Measurements from ENCODE around the gene PRKAR1B. TPM values are rescaled to one million over a fixed set of nuclear protein-coding genes. Genes with fewer than 3 reads are reported as not detected.

The PRKAR1B gene
- total and polyA plus RNA-seq, 2 donors (not counting 1 experiment from before 2014, with no cell fraction given) = 4.5 to 8.6 TPM

GRCh38 chr7:774161-775109, 47.4 kb upstream of the PRKAR1B start:
- no peaks in the 10 kb centered on the region for H3K9me3 ChIP-seq (ENCODE audit: control extremely low read depth in 1 of 3, control insufficient read depth in 2 of 3, insufficient read depth in 1 of 3, low read length in 2 of 3)
- DNase-seq = peak; percentile 58
- Mint-ChIP-seq H3K9me3 (ENCODE audit: insufficient read depth) (no peaks in the 10 kb centered on the region), H3K4me3 (no peak overlapping the region), H3K27me3 (no peaks in the 10 kb centered on the region), H3K4me1 (no peaks in the 10 kb centered on the region), H3K27ac (no peak overlapping the region)
- peak; percentile 73 for ATAC-seq (ENCODE audit: low read depth)
- peak overlapping the region; percentile 37 for H3K4me2 ChIP-seq (replicated peaks; ENCODE audit: low read depth, low read length, poor library complexity, severe bottlenecking)
- H3K36me3 ChIP-seq (replicated peaks in 1 of 2; ENCODE audit: control extremely low read depth in 1 of 2, control insufficient read depth in 1 of 2, extremely low read depth in 1 of 2, insufficient read depth in 2 of 2, low read length in 1 of 2) = peaks cover 0 to 16% of the 10 kb centered on the region in 2 experiments
- H2AFZ ChIP-seq (ENCODE audit: insufficient read depth, low read depth, low read length, poor library complexity, severe bottlenecking) = no peak overlapping the region
- peak; percentile 88 for TF ChIP-seq CTCF (IDR thresholded peaks at IDR 0.05)
- no peak for TF ChIP-seq EZH2 (IDR thresholded peaks at IDR 0.05; ENCODE audit: borderline replicate concordance, insufficient read depth, low read depth, low read length, poor library complexity, severe bottlenecking)
- no peaks in the 10 kb centered on the region for H3K27me3 ChIP-seq (replicated peaks in 1 of 4; ENCODE audit: control extremely low read depth in 1 of 4, control insufficient read depth in 3 of 4, insufficient read depth in 4 of 4, low read length in 3 of 4)
- intact Hi-C loops (cut with micrococcal nuclease) = no loop called here
- H3K27ac ChIP-seq (ENCODE audit: low read length in 2 of 2) = no peak overlapping the region
- WGBS (ENCODE audit: insufficient coverage) = 81% methylated on average over 64 of the region's 65 CpGs
- H4K20me1 ChIP-seq (ENCODE audit: control insufficient read depth, insufficient read depth, low read length, poor library complexity, severe bottlenecking) = no peaks in the 10 kb centered on the region
- no peaks in the 10 kb centered on the region for H3K4me1 ChIP-seq (ENCODE audit: control insufficient read depth in 2 of 2, insufficient read depth in 2 of 2, low read length in 2 of 2)
- ChIA-PET POLR2A (no interaction called here), CTCF (interaction anchor here (1.5 to 4.0 kb wide), 2 partner anchors 441 to 453 kb away, joined by 6 to 19 read pairs; no protein-coding TSS in a partner anchor)
- H3K9ac ChIP-seq (ENCODE audit: low read length) = no peak overlapping the region
- H3K79me2 ChIP-seq (ENCODE audit: control insufficient read depth, insufficient read depth, low read length) = no peaks in the 10 kb centered on the region
- H3K4me3 ChIP-seq (ENCODE audit: control extremely low read depth in 1 of 5, extremely low read depth in 1 of 5, insufficient read depth in 1 of 5, low read depth in 2 of 5, low read length in 4 of 5) = no peak overlapping the region

- no peaks in the 10 kb centered on the region for H3K4me1 ChIP-seq (ENCODE audit: control insufficient read depth in 2 of 2, insufficient read depth in 2 of 2, low read length in 2 of 2)
- TF ChIP-seq CTCF (IDR thresholded peaks at IDR 0.05) (no peak), EZH2 (IDR thresholded peaks at IDR 0.05; ENCODE audit: borderline replicate concordance, insufficient read depth, low read depth, low read length, poor library complexity, severe bottlenecking) (no peak)
- no peak overlapping the region for H3K4me3 ChIP-seq (ENCODE audit: control extremely low read depth in 1 of 5, extremely low read depth in 1 of 5, insufficient read depth in 1 of 5, low read depth in 2 of 5, low read length in 4 of 5)
- Mint-ChIP-seq H3K27ac (no peak overlapping the region), H3K27me3 (no peaks in the 10 kb centered on the region), H3K4me3 (no peak overlapping the region), H3K9me3 (ENCODE audit: insufficient read depth) (no peaks in the 10 kb centered on the region), H3K4me1 (no peaks in the 10 kb centered on the region)
- 93% methylated on average over 11 of the region's 12 CpGs for WGBS (ENCODE audit: insufficient coverage)
- DNase-seq = no peak
- no peak overlapping the region for H2AFZ ChIP-seq (ENCODE audit: insufficient read depth, low read depth, low read length, poor library complexity, severe bottlenecking)
- ChIA-PET POLR2A (no interaction called here), CTCF (interaction anchor here (1.1 to 4.0 kb wide), 3 partner anchors 440 to 452 kb away, joined by 5 to 19 read pairs (median 6); no protein-coding TSS in a partner anchor)
- H3K9me3 ChIP-seq (ENCODE audit: control extremely low read depth in 1 of 3, control insufficient read depth in 2 of 3, insufficient read depth in 1 of 3, low read length in 2 of 3) = no peaks in the 10 kb centered on the region
- H3K9ac ChIP-seq (ENCODE audit: low read length) = no peak overlapping the region
- H3K79me2 ChIP-seq (ENCODE audit: control insufficient read depth, insufficient read depth, low read length) = no peaks in the 10 kb centered on the region
- no peak overlapping the region for H3K4me2 ChIP-seq (replicated peaks; ENCODE audit: low read depth, low read length, poor library complexity, severe bottlenecking)
- ATAC-seq (ENCODE audit: low read depth) = no peak
- H3K27me3 ChIP-seq (replicated peaks in 1 of 4; ENCODE audit: control extremely low read depth in 1 of 4, control insufficient read depth in 3 of 4, insufficient read depth in 4 of 4, low read length in 3 of 4) = no peaks in the 10 kb centered on the region
- H3K36me3 ChIP-seq (replicated peaks in 1 of 2; ENCODE audit: control extremely low read depth in 1 of 2, control insufficient read depth in 1 of 2, extremely low read depth in 1 of 2, insufficient read depth in 2 of 2, low read length in 1 of 2) = peaks cover 0 to 12% of the 10 kb centered on the region in 2 experiments
- H4K20me1 ChIP-seq (ENCODE audit: control insufficient read depth, insufficient read depth, low read length, poor library complexity, severe bottlenecking) = no peaks in the 10 kb centered on the region
- no peak overlapping the region for H3K27ac ChIP-seq (ENCODE audit: low read length in 2 of 2)
- intact Hi-C loops (cut with micrococcal nuclease) = no loop called here
These were observed 46.5 kb upstream of the PRKAR1B start for GRCh38 chr7:773622-773915.

Data from B cell (primary cell).